ENCODE results near the gene ZMYM4. TPM values are rescaled to one million over a fixed set of nuclear protein-coding genes. Genes with fewer than 3 reads are reported as not detected.
"Not testable (repeated sequence)": the region's sequence is repeated elsewhere in the genome, so short reads cannot be mapped to it uniquely, and the experiment has no call there.

Gene ZMYM4
- total RNA-seq, 2 experiments from 2014 or later: 37.0 to 39.9 TPM

DNA sequence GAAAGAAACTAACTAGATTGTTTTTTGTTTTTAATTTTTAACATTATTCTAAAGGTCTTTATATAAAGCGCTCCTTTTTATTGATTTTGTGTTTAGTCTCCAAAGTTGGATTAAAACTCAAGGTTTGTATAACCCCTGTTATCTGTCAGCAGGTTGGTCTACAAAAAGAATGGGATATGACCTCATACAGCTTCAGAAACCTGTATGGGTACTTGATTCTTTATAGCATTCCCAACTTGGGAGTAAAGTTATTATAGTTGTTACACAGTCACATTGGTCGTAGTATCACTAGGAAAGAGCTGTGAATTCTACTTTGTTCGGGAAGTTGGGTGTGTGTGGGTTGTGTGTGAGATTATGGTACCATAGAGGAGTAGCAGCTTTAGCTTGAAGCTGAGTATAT lies 52.4 kb downstream of the ZMYM4 start:
- Mint-ChIP-seq H3K4me3 (no peak overlapping the region), H3K9me3 (no peaks in the 10 kb centered on the region), H3K36me3 (ENCODE audit: low read depth) (peaks cover 40% of the 10 kb centered on the region), H3K27me3 (no peaks in the 10 kb centered on the region), H3K27ac (peak overlapping the region; percentile 59), H3K4me1 (ENCODE audit: low read depth) (peaks cover 33% of the 10 kb centered on the region)
- ATAC-seq (ENCODE audit: poor library complexity) (no peak), DNase-seq (no peak)
- H3K36me3 ChIP-seq (ENCODE audit: insufficient read depth, low read length): no peaks in the 10 kb centered on the region
- ChIA-PET CTCF (no interaction called here), POLR2A (no interaction called here)
- no peaks in the 10 kb centered on the region for H3K27me3 ChIP-seq (ENCODE audit: control insufficient read depth in 1 of 2, insufficient read depth in 2 of 2, low read length in 2 of 2)
- TF ChIP-seq CTCF (IDR thresholded peaks at IDR 0.05): no peak
- intact Hi-C loops (cut with DNase I, micrococcal nuclease): no loop called here
- H3K27ac ChIP-seq (ENCODE audit: low read depth in 1 of 2, low read length in 2 of 2): no peak overlapping the region
- no peaks in the 10 kb centered on the region for H3K9me3 ChIP-seq (ENCODE audit: control insufficient read depth in 1 of 2, insufficient read depth in 1 of 2, low read length in 2 of 2)
- no peak overlapping the region for H3K4me3 ChIP-seq (ENCODE audit: low read length)
- H3K4me1 ChIP-seq (ENCODE audit: insufficient read depth, low read length): no peaks in the 10 kb centered on the region

GRCh38 chr1:35324486-35324885 lies 56.0 kb downstream of the ZMYM4 start:
- intact Hi-C loops (cut with DNase I, micrococcal nuclease): no loop called here

GRCh38 chr1:35326246-35326866 lies 57.8 kb downstream of the ZMYM4 start:
- H3K9me3 ChIP-seq (ENCODE audit: control insufficient read depth in 1 of 2, insufficient read depth in 1 of 2, low read length in 2 of 2): no peaks in the 10 kb centered on the region
- H3K4me3 ChIP-seq (ENCODE audit: low read length): no peak overlapping the region
- no peak for TF ChIP-seq CTCF (IDR thresholded peaks at IDR 0.05)
- H3K27me3 ChIP-seq (ENCODE audit: control insufficient read depth in 1 of 2, insufficient read depth in 2 of 2, low read length in 2 of 2): no peaks in the 10 kb centered on the region
- no peaks in the 10 kb centered on the region for H3K9me3 Mint-ChIP-seq
- POLR2A ChIA-PET: no interaction called here
- H3K4me3 Mint-ChIP-seq: no peak overlapping the region
- no peaks in the 10 kb centered on the region for H3K36me3 ChIP-seq (ENCODE audit: insufficient read depth, low read length)
- intact Hi-C loops (cut with DNase I, micrococcal nuclease): no loop called here
- H3K4me1 ChIP-seq (ENCODE audit: insufficient read depth, low read length): no peaks in the 10 kb centered on the region
- DNase-seq (no peak), ATAC-seq (ENCODE audit: poor library complexity) (no peak)
- H3K36me3 Mint-ChIP-seq (ENCODE audit: low read depth): peaks cover 24% of the 10 kb centered on the region
- no peak overlapping the region for H3K27ac Mint-ChIP-seq
- peaks cover 19% of the 10 kb centered on the region for H3K4me1 Mint-ChIP-seq (ENCODE audit: low read depth)
- CTCF ChIA-PET: no interaction called here
- H3K27me3 Mint-ChIP-seq: no peaks in the 10 kb centered on the region
- H3K27ac ChIP-seq (ENCODE audit: low read depth in 1 of 2, low read length in 2 of 2): no peak overlapping the region

More at GRCh38 chr1:35324486-35324885, 56.0 kb downstream of the ZMYM4 start:
- H3K27ac Mint-ChIP-seq: no peak overlapping the region
- no peak overlapping the region for H3K4me3 Mint-ChIP-seq
- H3K9me3 Mint-ChIP-seq: no peaks in the 10 kb centered on the region
- DNase-seq (no peak), ATAC-seq (ENCODE audit: poor library complexity) (no peak)
- CTCF ChIA-PET: no interaction called here
- Histone ChIP-seq H3K4me3 (ENCODE audit: low read length) (no peak overlapping the region), H3K36me3 (ENCODE audit: insufficient read depth, low read length) (no peaks in the 10 kb centered on the region), H3K27me3 (ENCODE audit: control insufficient read depth in 1 of 2, insufficient read depth in 2 of 2, low read length in 2 of 2) (no peaks in the 10 kb centered on the region), H3K27ac (ENCODE audit: low read depth in 1 of 2, low read length in 2 of 2) (no peak overlapping the region), H3K9me3 (ENCODE audit: control insufficient read depth in 1 of 2, insufficient read depth in 1 of 2, low read length in 2 of 2) (no peaks in the 10 kb centered on the region), H3K4me1 (ENCODE audit: insufficient read depth, low read length) (no peaks in the 10 kb centered on the region)
- POLR2A ChIA-PET: no interaction called here
- H3K27me3 Mint-ChIP-seq: no peaks in the 10 kb centered on the region
- no peak for TF ChIP-seq CTCF (IDR thresholded peaks at IDR 0.05)
- H3K36me3 Mint-ChIP-seq (ENCODE audit: low read depth): peaks cover 37% of the 10 kb centered on the region
- H3K4me1 Mint-ChIP-seq (ENCODE audit: low read depth): peaks cover 33% of the 10 kb centered on the region

GRCh38 chr1:35331618-35332017 lies 63.1 kb downstream of the ZMYM4 start:
- H3K36me3 ChIP-seq (ENCODE audit: insufficient read depth, low read length); H3K4me3 Mint-ChIP-seq; H3K9me3 Mint-ChIP-seq; POLR2A ChIA-PET; ATAC-seq (ENCODE audit: poor library complexity); intact Hi-C loops (cut with DNase I, micrococcal nuclease); H3K27me3 ChIP-seq (ENCODE audit: control insufficient read depth in 1 of 2, insufficient read depth in 2 of 2, low read length in 2 of 2); H3K27ac ChIP-seq (ENCODE audit: low read depth in 1 of 2, low read length in 2 of 2); H3K27me3 Mint-ChIP-seq; H3K27ac Mint-ChIP-seq; H3K9me3 ChIP-seq (ENCODE audit: control insufficient read depth in 1 of 2, insufficient read depth in 1 of 2, low read length in 2 of 2); H3K4me3 ChIP-seq (ENCODE audit: low read length); H3K4me1 Mint-ChIP-seq (ENCODE audit: low read depth); DNase-seq; H3K4me1 ChIP-seq (ENCODE audit: insufficient read depth, low read length): not testable (repeated sequence)
- CTCF ChIA-PET: interaction anchor here (0.8 kb wide), 1 partner anchor 384 kb away, joined by 3 read pairs; no protein-coding TSS in a partner anchor
- peaks cover 21% of the 10 kb centered on the region for H3K36me3 Mint-ChIP-seq (ENCODE audit: low read depth)

All from CD4-positive, alpha-beta T cell (primary cell).